Fibroblast of the aortic adventitia (primary cell): ENCODE data around the gene C1orf52. TPM values are rescaled to one million over a fixed set of nuclear protein-coding genes. Genes with fewer than 3 reads are reported as not detected.

Experiments used
- DNase-seq: peaks from one replicate; pipeline ENCODE4 v3.0.0-alpha.2; 2010; ENCODE audit warnings: low read depth
- H3K4me3 ChIP-seq: 2 replicates; pipeline ENCODE4 v1.5.1; 2011; ENCODE audit warnings: low read depth, mild to moderate bottlenecking, control low read depth, low read length, moderate library complexity
- total RNA-seq: library from RNA; depleted of rRNA; stranded (reverse); fragments of >200 nt; gene quantifications from 2 replicates; pipeline ENCODE4 v1.2.3, GENCODE V29; 2012; ENCODE audit warnings: low replicate concordance
- TF ChIP-seq, protein P1 (sequence below): IDR thresholded peaks from 2 replicates; pipeline ENCODE4 v1.5.1; 2011; ENCODE audit warnings: mild to moderate bottlenecking, low read length, control low read depth, inconsistent platforms; ENCODE audit not compliant: insufficient read depth

The C1orf52 gene
- total RNA-seq, 1 donor: 10.8 TPM

DNA sequence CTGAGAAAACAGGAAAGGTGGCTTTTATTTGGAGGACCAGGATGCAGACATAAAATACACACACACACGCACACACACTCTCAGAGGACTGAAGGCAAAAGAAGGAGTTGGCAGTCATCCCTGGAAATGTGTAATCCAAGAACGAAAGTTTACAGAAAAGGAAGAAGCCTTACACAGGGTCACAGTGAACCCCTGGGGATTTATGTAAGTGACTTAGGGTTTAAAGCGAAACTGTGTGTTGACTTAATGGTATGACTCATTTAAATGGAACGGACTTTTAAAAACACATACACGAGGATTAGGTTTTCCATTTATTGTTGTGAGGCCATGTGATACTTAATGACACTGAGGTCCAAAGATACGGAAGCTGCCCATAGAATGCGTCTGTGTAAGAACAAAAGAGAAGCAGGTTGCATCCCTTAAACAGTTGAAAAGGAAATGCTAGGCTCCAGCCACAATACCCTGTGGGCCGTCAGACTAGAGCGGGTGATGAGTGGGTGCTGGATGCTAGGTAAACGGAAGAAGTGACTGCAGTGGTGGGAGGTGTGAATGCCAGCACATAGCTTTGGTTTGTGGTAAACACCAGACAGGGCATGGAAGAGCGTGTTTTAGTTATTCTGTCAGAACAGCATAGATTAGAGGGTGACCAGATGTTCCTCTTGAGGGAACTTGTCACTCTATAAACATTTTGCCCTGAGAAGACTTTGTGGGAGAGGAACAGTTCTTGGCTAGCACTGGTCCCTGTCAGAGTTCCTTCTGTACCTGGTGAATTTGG is 38.6 kb upstream of the C1orf52 start:
- TF ChIP-seq, protein P1, sequence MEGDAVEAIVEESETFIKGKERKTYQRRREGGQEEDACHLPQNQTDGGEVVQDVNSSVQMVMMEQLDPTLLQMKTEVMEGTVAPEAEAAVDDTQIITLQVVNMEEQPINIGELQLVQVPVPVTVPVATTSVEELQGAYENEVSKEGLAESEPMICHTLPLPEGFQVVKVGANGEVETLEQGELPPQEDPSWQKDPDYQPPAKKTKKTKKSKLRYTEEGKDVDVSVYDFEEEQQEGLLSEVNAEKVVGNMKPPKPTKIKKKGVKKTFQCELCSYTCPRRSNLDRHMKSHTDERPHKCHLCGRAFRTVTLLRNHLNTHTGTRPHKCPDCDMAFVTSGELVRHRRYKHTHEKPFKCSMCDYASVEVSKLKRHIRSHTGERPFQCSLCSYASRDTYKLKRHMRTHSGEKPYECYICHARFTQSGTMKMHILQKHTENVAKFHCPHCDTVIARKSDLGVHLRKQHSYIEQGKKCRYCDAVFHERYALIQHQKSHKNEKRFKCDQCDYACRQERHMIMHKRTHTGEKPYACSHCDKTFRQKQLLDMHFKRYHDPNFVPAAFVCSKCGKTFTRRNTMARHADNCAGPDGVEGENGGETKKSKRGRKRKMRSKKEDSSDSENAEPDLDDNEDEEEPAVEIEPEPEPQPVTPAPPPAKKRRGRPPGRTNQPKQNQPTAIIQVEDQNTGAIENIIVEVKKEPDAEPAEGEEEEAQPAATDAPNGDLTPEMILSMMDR: no peak
- peak; percentile 97 for DNase-seq
- no peak overlapping the region for H3K4me3 ChIP-seq

DNA sequence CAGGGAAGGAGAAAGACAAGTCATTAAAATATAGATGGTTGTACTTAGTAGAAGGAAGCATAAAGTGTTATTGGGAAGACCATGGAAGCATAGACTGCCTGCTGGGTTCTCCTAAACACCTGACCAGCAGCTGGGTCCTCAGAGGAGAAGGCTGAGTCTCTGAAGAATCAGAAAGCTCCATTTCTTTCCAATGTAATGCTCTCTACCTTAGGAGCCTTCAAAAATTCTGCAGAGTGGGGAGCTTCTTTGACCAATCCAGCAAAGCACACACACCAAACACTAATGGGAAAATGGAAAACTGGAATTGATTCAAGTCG is 38.0 kb upstream of the C1orf52 start:
- DNase-seq: no peak
- TF ChIP-seq, protein P1: no peak
- no peak overlapping the region for H3K4me3 ChIP-seq

DNA sequence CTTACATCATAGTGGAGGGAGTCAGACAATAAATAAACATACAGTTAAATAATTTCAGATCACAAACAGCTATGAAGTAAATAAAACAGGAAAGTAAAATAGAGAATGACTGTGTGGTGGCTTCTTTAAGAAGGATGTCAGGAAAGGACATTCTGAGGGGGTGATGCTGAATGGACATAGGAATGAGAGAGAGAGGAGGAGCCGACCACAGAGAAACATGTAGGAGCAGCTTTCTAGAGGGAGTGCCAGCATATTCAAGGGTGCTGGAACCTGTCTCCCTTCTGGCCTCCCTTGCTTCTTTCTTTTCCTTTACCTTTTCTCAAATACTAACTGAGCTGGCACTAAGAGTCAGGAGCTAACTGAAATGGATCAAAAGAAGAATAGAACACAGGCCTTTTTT is 37.5 kb upstream of the C1orf52 start:
- H3K4me3 ChIP-seq: no peak overlapping the region
- TF ChIP-seq, protein P1: no peak
- no peak for DNase-seq

DNA sequence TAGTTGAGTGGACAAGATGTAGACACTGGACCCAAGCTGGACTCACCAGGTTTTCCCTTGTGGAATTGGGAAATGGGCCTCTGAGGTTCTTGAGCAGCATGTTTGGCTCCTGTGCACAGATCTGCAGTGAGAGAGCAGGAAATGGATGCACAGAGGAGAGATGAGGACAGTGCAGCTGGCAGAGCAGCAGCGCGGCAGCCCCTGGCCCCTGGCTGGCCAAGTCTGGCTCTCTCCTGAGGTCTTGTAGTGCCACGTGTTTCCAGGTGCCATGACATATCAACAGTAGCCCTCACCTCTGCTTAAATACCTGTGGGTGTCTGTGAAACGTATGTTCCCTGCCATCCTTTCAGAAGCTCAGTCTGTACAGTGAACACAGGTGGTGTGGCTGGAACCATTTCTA is 36.2 kb upstream of the C1orf52 start:
- TF ChIP-seq, protein P1: no peak
- no peak for DNase-seq

DNA sequence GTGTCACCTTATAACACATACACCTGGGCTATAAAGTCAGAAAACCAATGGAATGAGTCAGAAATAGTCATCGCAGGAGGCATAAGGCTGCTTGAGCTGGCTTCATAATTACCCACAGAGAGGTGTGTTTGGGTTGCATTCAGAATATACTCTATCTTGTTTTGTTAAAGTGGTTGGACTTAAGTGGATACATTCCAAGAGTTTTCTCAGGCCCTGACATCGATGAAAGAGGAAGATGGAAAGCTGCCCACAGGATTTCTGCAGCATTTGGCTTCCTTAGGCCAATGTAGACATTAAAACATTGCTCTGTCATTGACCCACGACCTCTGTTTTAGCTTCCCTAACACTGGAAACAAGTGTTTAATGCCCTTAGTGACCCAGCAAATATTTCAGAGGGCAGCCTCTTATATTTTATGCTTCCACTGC is 35.6 kb upstream of the C1orf52 start:
- TF ChIP-seq, protein P1: no peak
- no peak overlapping the region for H3K4me3 ChIP-seq
- peak; percentile 60 for DNase-seq

More for the DNA sequence above, 36.2 kb upstream of the C1orf52 start:
- H3K4me3 ChIP-seq: no peak overlapping the region

DNA sequence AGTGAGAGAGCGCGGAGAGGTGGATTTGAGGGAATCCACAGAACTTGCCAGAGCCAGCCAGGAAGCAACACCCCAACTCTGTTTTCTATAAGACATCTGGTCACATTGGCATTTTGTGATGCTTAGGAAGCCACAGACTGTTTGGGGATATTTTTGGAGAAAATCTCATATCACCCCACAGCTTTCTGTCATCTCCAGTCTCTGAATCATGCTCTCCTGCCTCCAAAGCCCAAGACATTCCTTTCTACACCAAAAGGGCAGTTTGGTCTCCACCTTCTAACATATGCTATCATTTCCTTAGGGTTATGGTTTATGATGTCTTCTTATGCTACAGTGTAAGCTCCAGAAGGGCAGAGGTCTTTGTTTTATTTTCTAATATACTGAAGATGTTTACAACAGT is 31.4 kb upstream of the C1orf52 start:
- no peak overlapping the region for H3K4me3 ChIP-seq
- TF ChIP-seq, protein P1: no peak
- DNase-seq: no peak
